Tibial nerve (tissue), 4 donors: ENCODE data around the gene NHERF2. TPM values are rescaled to one million over a fixed set of nuclear protein-coding genes. Genes with fewer than 3 reads are reported as not detected.

Source experiments
- DNase-seq, 2 donors: peaks; one replicate each; pipeline ENCODE4 v3.0.0-alpha.2; 2019; ENCODE audit warnings: low spot score in 2 of 2
- H3K27ac ChIP-seq, 4 donors: fragments of 200-600 bp; sonication (generic) in 3 of 4; one replicate each; pipeline ENCODE4 v1.5.1; 2017 to 2019; ENCODE audit warnings: mild to moderate bottlenecking in 1 of 4
- H3K27me3 ChIP-seq, 2 donors: fragments of 200-600 bp; sonication (generic) in 1 of 2; one replicate each; pipeline versions ENCODE4 v1.5.1 to v1.6.0; 2017 to 2019
- H3K36me3 ChIP-seq, 3 donors: fragments of 200-600 bp; sonication (generic); one replicate each; pipeline ENCODE4 v1.5.1; 2018 to 2019
- H3K4me1 ChIP-seq, 4 donors: fragments of 200-600 bp; sonication (generic) in 3 of 4; one replicate each; pipeline ENCODE4 v1.5.1; 2017 to 2019
- H3K4me3 ChIP-seq, 4 donors: fragments of 200-600 bp; sonication (generic) in 3 of 4; one replicate each; pipeline ENCODE4 v1.5.1; 2017 to 2019; ENCODE audit warnings: mild to moderate bottlenecking in 1 of 4, moderate library complexity in 1 of 4
- H3K9me3 ChIP-seq, 4 donors: fragments of 200-600 bp; sonication (generic) in 3 of 4; one replicate each; pipeline ENCODE4 v1.5.1; 2017 to 2019
- EP300 ChIP-seq, 2 donors: sonication (generic); formaldehyde crosslinking; IDR thresholded peaks; one replicate each; pipeline ENCODE4 v1.6.1; 2017; ENCODE audit warnings: antibody characterized with exemption in 2 of 2, mild to moderate bottlenecking in 1 of 2
- POLR2A ChIP-seq, 2 donors: fragments of 450-650 bp; IDR thresholded peaks; one replicate each; pipeline ENCODE4 v1.6.1; 2017; ENCODE audit warnings: antibody characterized with exemption in 2 of 2, mild to moderate bottlenecking in 2 of 2, moderate library complexity in 2 of 2
- WGBS, 2 donors: methylation state at CpG; one replicate each; pipeline ENCODE4 v1.1.5; 2018; 5-methylcytosine and 5-hydroxymethylcytosine counted together
- total RNA-seq, 4 donors: library from RNA; depleted of rRNA; stranded (reverse); fragments of >200 nt; gene quantifications; one replicate each; pipeline ENCODE4 v1.1.0, GENCODE V29; 2016
- TF ChIP-seq, protein P1 (sequence below), 5 experiments: fragments of 200-600 bp in 3 of 5; fragments of 450-650 bp in 2 of 5; sonication (generic) in 3 of 5; IDR thresholded peaks; one replicate each; pipeline ENCODE4 v1.5.1; 2016 to 2019; ENCODE audit warnings: antibody characterized with exemption in 5 of 5, mild to moderate bottlenecking in 3 of 5, moderate library complexity in 2 of 5

NHERF2 gene
- total RNA-seq, 4 donors from 2014 or later: 54.7 to 83.1 (median 64.9) TPM

DNA sequence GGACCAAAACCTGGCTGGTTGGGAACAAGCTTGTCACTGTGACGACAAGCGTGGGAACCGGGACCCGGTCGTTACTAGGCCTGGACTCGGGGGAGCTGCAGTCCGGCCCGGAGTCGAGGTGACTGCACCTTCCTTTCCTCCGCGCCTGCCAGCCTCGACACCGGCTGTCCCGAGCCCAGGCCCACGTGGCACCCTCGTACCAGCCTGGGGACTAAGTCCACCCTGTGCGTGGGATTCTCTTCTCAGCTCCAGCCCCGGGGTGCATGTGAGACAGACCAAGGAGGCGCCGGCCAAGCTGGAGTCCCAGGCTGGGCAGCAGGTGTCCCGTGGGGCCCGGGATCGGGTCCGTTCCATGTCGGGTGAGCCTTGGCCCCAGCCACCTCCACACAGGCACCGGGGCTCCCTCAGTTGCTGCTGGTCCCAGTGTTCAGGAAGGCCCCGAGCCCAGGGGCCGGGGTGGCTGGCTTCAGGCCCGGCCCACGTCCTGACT, 52.7 kb downstream of the NHERF2 start:
- no peak for DNase-seq
- no peaks in the 10 kb centered on the region for H3K9me3 ChIP-seq
- peaks cover 4 to 100% (median 14%) of the 10 kb centered on the region in 3 donors for H3K36me3 ChIP-seq
- 93 to 94% methylated on average over 19 to 25 of the region's 30 CpGs for WGBS, 2 donors
- peaks cover 0 to 8% (median 0%) of the 10 kb centered on the region in 4 donors for H3K4me1 ChIP-seq
- H3K27me3 ChIP-seq: no peaks in the 10 kb centered on the region
- no peak overlapping the region for H3K4me3 ChIP-seq
- no peak overlapping the region for H3K27ac ChIP-seq
- TF ChIP-seq, protein P1, sequence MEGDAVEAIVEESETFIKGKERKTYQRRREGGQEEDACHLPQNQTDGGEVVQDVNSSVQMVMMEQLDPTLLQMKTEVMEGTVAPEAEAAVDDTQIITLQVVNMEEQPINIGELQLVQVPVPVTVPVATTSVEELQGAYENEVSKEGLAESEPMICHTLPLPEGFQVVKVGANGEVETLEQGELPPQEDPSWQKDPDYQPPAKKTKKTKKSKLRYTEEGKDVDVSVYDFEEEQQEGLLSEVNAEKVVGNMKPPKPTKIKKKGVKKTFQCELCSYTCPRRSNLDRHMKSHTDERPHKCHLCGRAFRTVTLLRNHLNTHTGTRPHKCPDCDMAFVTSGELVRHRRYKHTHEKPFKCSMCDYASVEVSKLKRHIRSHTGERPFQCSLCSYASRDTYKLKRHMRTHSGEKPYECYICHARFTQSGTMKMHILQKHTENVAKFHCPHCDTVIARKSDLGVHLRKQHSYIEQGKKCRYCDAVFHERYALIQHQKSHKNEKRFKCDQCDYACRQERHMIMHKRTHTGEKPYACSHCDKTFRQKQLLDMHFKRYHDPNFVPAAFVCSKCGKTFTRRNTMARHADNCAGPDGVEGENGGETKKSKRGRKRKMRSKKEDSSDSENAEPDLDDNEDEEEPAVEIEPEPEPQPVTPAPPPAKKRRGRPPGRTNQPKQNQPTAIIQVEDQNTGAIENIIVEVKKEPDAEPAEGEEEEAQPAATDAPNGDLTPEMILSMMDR (IDR thresholded peaks at IDR 0.05): no peak
- TF ChIP-seq EP300 (IDR thresholded peaks at IDR 0.05): no peak
- no peak for TF ChIP-seq POLR2A (IDR thresholded peaks at IDR 0.05)

DNA sequence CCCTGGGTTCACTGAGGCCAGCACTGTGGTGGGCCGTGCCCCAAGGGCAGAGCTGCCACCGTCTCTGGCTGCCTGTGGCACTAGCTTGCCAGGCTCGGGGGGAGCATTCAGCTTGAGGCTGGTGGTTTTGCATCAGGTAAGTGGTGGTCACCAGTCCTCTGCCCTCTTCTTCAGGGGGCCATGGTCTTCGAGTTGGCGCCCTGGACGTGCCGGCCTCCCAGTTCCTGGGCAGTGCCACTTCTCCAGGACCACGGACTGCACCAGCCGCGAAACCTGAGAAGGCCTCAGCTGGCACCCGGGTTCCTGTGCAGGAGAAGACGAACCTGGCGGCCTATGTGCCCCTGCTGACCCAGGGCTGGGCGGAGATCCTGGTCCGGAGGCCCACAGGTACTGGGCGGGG, 53.3 kb downstream of the NHERF2 start:
- no peak overlapping the region for H3K27ac ChIP-seq
- peaks cover 0 to 8% (median 0%) of the 10 kb centered on the region in 4 donors for H3K4me1 ChIP-seq
- DNase-seq: no peak
- H3K36me3 ChIP-seq: peaks cover 0 to 100% (median 9%) of the 10 kb centered on the region in 3 donors
- H3K9me3 ChIP-seq: no peaks in the 10 kb centered on the region
- no peak overlapping the region for H3K4me3 ChIP-seq
- TF ChIP-seq POLR2A (IDR thresholded peaks at IDR 0.05) (no peak), EP300 (IDR thresholded peaks at IDR 0.05) (no peak)
- TF ChIP-seq, protein P1 (IDR thresholded peaks at IDR 0.05): no peak
- 91 to 94% methylated on average over 12 to 16 of the region's 16 CpGs for WGBS, 2 donors
- no peaks in the 10 kb centered on the region for H3K27me3 ChIP-seq

DNA sequence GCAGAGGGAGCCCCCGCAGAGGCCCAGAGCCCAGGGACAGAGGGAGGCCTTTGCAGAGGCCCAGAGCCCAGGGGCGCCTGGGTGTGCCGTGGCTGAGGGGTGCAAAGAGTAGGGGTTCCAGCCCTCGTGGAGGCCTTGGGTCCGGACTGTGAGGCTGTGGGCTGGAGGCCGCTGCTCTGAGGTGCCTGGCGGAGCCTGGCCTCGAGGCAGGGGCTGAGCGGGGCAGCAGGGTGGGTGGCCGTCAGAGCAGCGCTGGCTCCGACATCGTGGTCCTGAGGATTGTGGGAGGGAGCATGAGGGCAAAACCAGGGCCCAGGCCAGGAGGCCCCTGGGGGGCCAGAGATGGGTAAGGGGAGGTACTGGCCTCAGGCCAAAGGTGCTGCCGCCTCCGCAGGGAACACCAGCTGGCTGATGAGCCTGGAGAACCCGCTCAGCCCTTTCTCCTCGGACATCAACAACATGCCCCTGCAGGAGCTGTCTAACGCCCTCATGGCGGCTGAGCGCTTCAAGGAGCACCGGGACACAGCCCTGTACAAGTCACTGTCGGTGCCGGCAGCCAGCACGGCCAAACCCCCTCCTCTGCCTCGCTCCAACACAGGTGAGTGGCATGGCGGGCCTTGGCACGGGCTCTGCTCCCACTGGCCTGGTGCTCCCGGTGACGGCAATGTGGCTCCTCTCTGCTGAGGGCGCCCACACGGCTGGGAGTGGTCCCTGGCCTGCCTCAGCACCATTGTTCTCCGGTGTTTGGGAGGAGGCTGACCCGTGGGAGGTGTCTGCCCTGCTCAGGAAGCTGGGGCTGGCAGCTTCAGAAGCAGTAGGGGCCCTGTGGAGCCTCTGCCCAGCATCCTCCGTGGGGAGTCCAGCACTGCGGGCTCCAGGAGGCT, 54.7 kb downstream of the NHERF2 start:
- Histone ChIP-seq H3K27ac (peak overlapping the region in 2 of 4 donors; percentile 7 to 64), H3K4me1 (peaks cover 0 to 16% (median 0%) of the 10 kb centered on the region in 4 donors), H3K27me3 (no peaks in the 10 kb centered on the region), H3K9me3 (no peaks in the 10 kb centered on the region), H3K36me3 (peaks cover 0 to 100% (median 0%) of the 10 kb centered on the region in 3 donors), H3K4me3 (no peak overlapping the region)
- 76 to 85% methylated on average over 25 to 33 of the region's 35 CpGs for WGBS, 2 donors
- TF ChIP-seq EP300 (IDR thresholded peaks at IDR 0.05) (no peak), POLR2A (IDR thresholded peaks at IDR 0.05) (no peak)
- TF ChIP-seq, protein P1 (IDR thresholded peaks at IDR 0.05): no peak
- no peak for DNase-seq

DNA sequence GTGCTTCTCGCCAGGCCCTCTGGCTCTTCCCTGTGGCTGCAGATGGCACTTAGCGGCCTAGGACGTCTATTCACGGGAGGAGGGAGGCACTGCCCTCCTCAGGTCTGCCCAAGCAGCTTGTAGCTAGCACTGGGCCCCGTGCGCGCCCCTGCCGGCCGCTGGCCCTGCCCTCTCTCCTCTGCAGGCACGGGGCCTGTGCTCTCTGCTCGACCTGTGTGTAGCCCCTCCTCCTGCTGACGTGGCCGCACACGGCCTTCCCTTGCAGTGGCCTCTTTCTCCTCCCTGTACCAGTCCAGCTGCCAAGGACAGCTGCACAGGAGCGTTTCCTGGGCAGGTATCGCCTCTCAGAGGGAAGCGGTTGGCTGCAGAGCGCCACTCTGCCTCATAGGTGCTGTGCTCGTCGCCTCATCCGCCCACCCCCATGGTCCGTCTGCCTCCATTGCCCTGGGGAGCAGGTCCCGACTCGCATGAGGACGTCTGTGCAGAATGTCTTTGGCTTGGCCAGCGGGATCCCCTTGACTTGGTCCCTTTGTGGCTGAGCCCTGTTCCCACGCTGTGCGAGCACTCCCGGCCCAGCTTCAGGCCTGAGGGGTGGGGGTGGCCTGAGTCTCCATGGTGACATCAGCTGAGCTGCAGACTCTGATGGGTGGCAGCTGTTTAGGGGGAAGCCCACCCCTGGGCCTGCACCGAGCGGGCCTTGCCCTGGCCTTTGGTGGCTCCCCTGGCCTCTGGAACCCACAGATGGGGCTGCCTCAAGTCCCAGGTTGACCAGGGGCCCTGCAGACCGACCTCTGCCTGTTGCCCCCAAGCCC, 55.7 kb downstream of the NHERF2 start:
- Histone ChIP-seq H3K9me3 (no peaks in the 10 kb centered on the region), H3K27me3 (no peaks in the 10 kb centered on the region), H3K4me3 (no peak overlapping the region), H3K27ac (peak overlapping the region in 2 of 4 donors; percentile 7 to 64), H3K36me3 (peaks cover 0 to 100% (median 0%) of the 10 kb centered on the region in 3 donors), H3K4me1 (peaks cover 0 to 16% (median 0%) of the 10 kb centered on the region in 4 donors)
- no peak for DNase-seq
- TF ChIP-seq POLR2A (IDR thresholded peaks at IDR 0.05) (no peak), EP300 (IDR thresholded peaks at IDR 0.05) (no peak)
- TF ChIP-seq, protein P1 (IDR thresholded peaks at IDR 0.05): no peak
- 78 to 84% methylated on average over 21 to 31 of the region's 32 CpGs for WGBS, 2 donors
